HG02973 (cell line): ENCODE data around the gene ZIC5.

ENCODE experiments used
- ATAC-seq: cut with Tn5 transposase; IDR thresholded peaks from one replicate; pipeline ENCODE4 v1.9.1; 2021; ENCODE audit warnings: moderate library complexity; ENCODE audit not compliant: unreplicated experiment

ZIC5 gene

GRCh38 chr13:99976575-99976974 lies 5.0 kb upstream of the ZIC5 start:
- no peak for ATAC-seq

GRCh38 chr13:99975626-99976025 lies 4.1 kb upstream of the ZIC5 start:
- no peak for ATAC-seq

- no peak for ATAC-seq
Measured at GRCh38 chr13:99974939-99975561, 3.5 kb upstream of the ZIC5 start.

GRCh38 chr13:99974296-99974938 lies 2.9 kb upstream of the ZIC5 start:
- ATAC-seq = no peak

- ATAC-seq = no peak
Measured at GRCh38 chr13:99973808-99974185, 2.2 kb upstream of the ZIC5 start.

- ATAC-seq = no peak
Measured at GRCh38 chr13:99973163-99973807, 1.7 kb upstream of the ZIC5 start.

- no peak for ATAC-seq
Measured at GRCh38 chr13:99972190-99972731, 694 bp upstream of the ZIC5 start.

GRCh38 chr13:99970651-99971575 lies 654 bp downstream of the ZIC5 start:
- ATAC-seq = no peak

GRCh38 chr13:99969919-99970650 lies 1.5 kb downstream of the ZIC5 start:
- no peak for ATAC-seq

GRCh38 chr13:99969453-99969918 lies 2.1 kb downstream of the ZIC5 start:
- ATAC-seq = no peak

- no peak for ATAC-seq
Measured at GRCh38 chr13:99968521-99969452, 2.8 kb downstream of the ZIC5 start.

- no peak for ATAC-seq
Measured at GRCh38 chr13:99967869-99968520, 3.6 kb downstream of the ZIC5 start.

GRCh38 chr13:99967498-99967868 lies 4.1 kb downstream of the ZIC5 start:
- ATAC-seq = no peak

- no peak for ATAC-seq
Measured at GRCh38 chr13:99966064-99966805, 5.3 kb downstream of the ZIC5 start.

GRCh38 chr13:99965329-99966000 lies 6.1 kb downstream of the ZIC5 start:
- no peak for ATAC-seq

- ATAC-seq = no peak
Measured at GRCh38 chr13:99963816-99964339, 7.7 kb downstream of the ZIC5 start.

- no peak for ATAC-seq
Measured at GRCh38 chr13:99962242-99962641, 9.3 kb downstream of the ZIC5 start.
